Activated CD4-positive, alpha-beta memory T cell treated with anti-CD3 and anti-CD28 coated beads, Interleukin-2, amount 10 ng/mL, durations not matched to agents 7 days and 5 days (primary cell): ENCODE measurements around the gene EDN1. TPM values are rescaled to one million over a fixed set of nuclear protein-coding genes. Genes with fewer than 3 reads are reported as not detected.

ENCODE experiments used
- CTCF ChIA-PET: fragments of 350-600 bp; sonication (Branson Sonifier 250); formaldehyde crosslinking; loops from one replicate; lab custom pipeline; 2021; ENCODE audit warnings: antibody characterized with exemption, inconsistent platforms; lab: Charles Lee
- POLR2A ChIA-PET: fragments of 350-600 bp; sonication (Branson Sonifier 250); formaldehyde crosslinking; loops from one replicate; lab custom pipeline; 2021; ENCODE audit warnings: antibody characterized with exemption; lab: Charles Lee
- DNase-seq: peaks from one replicate; pipeline ENCODE4 v3.0.0-alpha.2; 2020
- H3K27ac Mint-ChIP-seq: one replicate; pipeline ENCODE4 v1.8.0; 2021; ENCODE audit warnings: mild to moderate bottlenecking, mixed read lengths
- H3K27me3 Mint-ChIP-seq: one replicate; pipeline ENCODE4 v1.8.0; 2021; ENCODE audit warnings: mixed read lengths
- H3K36me3 Mint-ChIP-seq: one replicate; pipeline ENCODE4 v1.8.0; 2021; ENCODE audit warnings: low read depth, mixed read lengths
- H3K4me1 Mint-ChIP-seq: one replicate; pipeline ENCODE4 v1.8.0; 2021; ENCODE audit warnings: mixed read lengths
- H3K4me3 Mint-ChIP-seq: one replicate; pipeline ENCODE4 v1.8.0; 2021; ENCODE audit warnings: mild to moderate bottlenecking, mixed read lengths
- H3K9me3 Mint-ChIP-seq: one replicate; pipeline ENCODE4 v1.8.0; 2021; ENCODE audit warnings: mixed read lengths
- total RNA-seq, 2 experiments: library from RNA; stranded (reverse); gene quantifications; one replicate each; pipeline ENCODE4 v1.2.3, GENCODE V29; 2021

EDN1 gene
- total RNA-seq, 2 experiments from 2014 or later, result 0.10 TPM; not detected in 1

- Mint-ChIP-seq H3K4me3 (no peak overlapping the region), H3K36me3 (no peaks in the 10 kb centered on the region), H3K4me1 (no peaks in the 10 kb centered on the region), H3K27ac (no peak overlapping the region), H3K27me3 (peaks cover 14% of the 10 kb centered on the region), H3K9me3 (no peaks in the 10 kb centered on the region)
- DNase-seq, result no peak
- ChIA-PET CTCF (interaction anchor here (1.7 kb wide), 1 partner anchor 30 kb away, joined by 3 read pairs; the partner anchor contains the start of gene EDN1), POLR2A (no interaction called here)
Observed at GRCh38 chr6:12260458-12261093, 29.6 kb upstream of the EDN1 start.

- ChIA-PET POLR2A (no interaction called here), CTCF (no interaction called here)
- H3K27me3 Mint-ChIP-seq, result peaks cover 10% of the 10 kb centered on the region
- no peaks in the 10 kb centered on the region for H3K36me3 Mint-ChIP-seq
- no peak overlapping the region for H3K4me3 Mint-ChIP-seq
- no peaks in the 10 kb centered on the region for H3K9me3 Mint-ChIP-seq
- DNase-seq, result no peak
- H3K4me1 Mint-ChIP-seq, result peaks cover 6% of the 10 kb centered on the region
- no peak overlapping the region for H3K27ac Mint-ChIP-seq
Observed at GRCh38 chr6:12261502-12261901, 28.7 kb upstream of the EDN1 start.

- no peaks in the 10 kb centered on the region for H3K9me3 Mint-ChIP-seq
Observed at GRCh38 chr6:12262236-12263061, 27.7 kb upstream of the EDN1 start.

GRCh38 chr6:12263403-12263802 is 26.8 kb upstream of the EDN1 start:
- CTCF ChIA-PET, result no interaction called here
- peaks cover 10% of the 10 kb centered on the region for H3K4me1 Mint-ChIP-seq
- H3K27me3 Mint-ChIP-seq, result peaks cover 13% of the 10 kb centered on the region
- no peak overlapping the region for H3K27ac Mint-ChIP-seq
- no peak for DNase-seq
- POLR2A ChIA-PET, result no interaction called here
- H3K9me3 Mint-ChIP-seq, result no peaks in the 10 kb centered on the region
- no peaks in the 10 kb centered on the region for H3K36me3 Mint-ChIP-seq
- no peak overlapping the region for H3K4me3 Mint-ChIP-seq

More at GRCh38 chr6:12262236-12263061, 27.7 kb upstream of the EDN1 start:
- no peak overlapping the region for H3K27ac Mint-ChIP-seq
- DNase-seq, result no peak
- ChIA-PET CTCF (no interaction called here), POLR2A (no interaction called here)
- no peak overlapping the region for H3K4me3 Mint-ChIP-seq
- peaks cover 10% of the 10 kb centered on the region for H3K4me1 Mint-ChIP-seq
- H3K27me3 Mint-ChIP-seq, result peaks cover 13% of the 10 kb centered on the region
- H3K36me3 Mint-ChIP-seq, result no peaks in the 10 kb centered on the region

GRCh38 chr6:12264671-12265070 is 25.5 kb upstream of the EDN1 start:
- peaks cover 19% of the 10 kb centered on the region for H3K27me3 Mint-ChIP-seq
- H3K4me1 Mint-ChIP-seq, result peaks cover 10% of the 10 kb centered on the region
- H3K27ac Mint-ChIP-seq, result no peak overlapping the region
- POLR2A ChIA-PET, result no interaction called here
- CTCF ChIA-PET, result no interaction called here
- H3K4me3 Mint-ChIP-seq, result no peak overlapping the region
- DNase-seq, result no peak
- H3K36me3 Mint-ChIP-seq, result no peaks in the 10 kb centered on the region
- no peaks in the 10 kb centered on the region for H3K9me3 Mint-ChIP-seq

- H3K9me3 Mint-ChIP-seq, result no peaks in the 10 kb centered on the region
- no peak overlapping the region for H3K4me3 Mint-ChIP-seq
- H3K36me3 Mint-ChIP-seq, result no peaks in the 10 kb centered on the region
- no peak for DNase-seq
- POLR2A ChIA-PET, result no interaction called here
- CTCF ChIA-PET, result no interaction called here
- H3K27me3 Mint-ChIP-seq, result peaks cover 17% of the 10 kb centered on the region
- H3K27ac Mint-ChIP-seq, result no peak overlapping the region
- H3K4me1 Mint-ChIP-seq, result peaks cover 10% of the 10 kb centered on the region
Observed at GRCh38 chr6:12265296-12265695, 24.9 kb upstream of the EDN1 start.

- no peak for DNase-seq
- no peak overlapping the region for H3K27ac Mint-ChIP-seq
- H3K4me3 Mint-ChIP-seq, result no peak overlapping the region
- H3K4me1 Mint-ChIP-seq, result peaks cover 13% of the 10 kb centered on the region
- no peaks in the 10 kb centered on the region for H3K9me3 Mint-ChIP-seq
- H3K27me3 Mint-ChIP-seq, result peaks cover 13% of the 10 kb centered on the region
- ChIA-PET POLR2A (no interaction called here), CTCF (no interaction called here)
- H3K36me3 Mint-ChIP-seq, result no peaks in the 10 kb centered on the region
Observed at GRCh38 chr6:12265791-12266190, 24.4 kb upstream of the EDN1 start.

GRCh38 chr6:12266571-12266970 is 23.6 kb upstream of the EDN1 start:
- POLR2A ChIA-PET, result no interaction called here
- H3K27me3 Mint-ChIP-seq, result peaks cover 10% of the 10 kb centered on the region
- peaks cover 14% of the 10 kb centered on the region for H3K4me1 Mint-ChIP-seq
- CTCF ChIA-PET, result no interaction called here
- H3K27ac Mint-ChIP-seq, result no peak overlapping the region
- no peaks in the 10 kb centered on the region for H3K36me3 Mint-ChIP-seq
- H3K9me3 Mint-ChIP-seq, result no peaks in the 10 kb centered on the region
- DNase-seq, result no peak
- H3K4me3 Mint-ChIP-seq, result no peak overlapping the region

GRCh38 chr6:12269110-12269509 is 21.1 kb upstream of the EDN1 start:
- H3K36me3 Mint-ChIP-seq, result peaks cover 2% of the 10 kb centered on the region
- peaks cover 7% of the 10 kb centered on the region for H3K9me3 Mint-ChIP-seq
- ChIA-PET POLR2A (interaction anchor here (0.6 kb wide), 1 partner anchor 516 kb away, joined by 3 read pairs; no protein-coding TSS in a partner anchor), CTCF (interaction anchor here (1.3 to 1.8 kb wide), 2 partner anchors 21 kb away, joined by 4 to 6 read pairs; partner anchors contain the start of gene EDN1)
- H3K27ac Mint-ChIP-seq, result no peak overlapping the region
- peaks cover 8% of the 10 kb centered on the region for H3K27me3 Mint-ChIP-seq
- H3K4me3 Mint-ChIP-seq, result no peak overlapping the region
- DNase-seq, result no peak
- H3K4me1 Mint-ChIP-seq, result peaks cover 14% of the 10 kb centered on the region

GRCh38 chr6:12270551-12271230 is 19.5 kb upstream of the EDN1 start:
- ChIA-PET CTCF (interaction anchor here (1.3 to 2.1 kb wide), 2 partner anchors 19 kb away, joined by 4 to 8 read pairs; partner anchors contain the start of gene EDN1), POLR2A (no interaction called here)
- Mint-ChIP-seq H3K27me3 (peaks cover 8% of the 10 kb centered on the region), H3K4me1 (peaks cover 14% of the 10 kb centered on the region), H3K27ac (no peak overlapping the region), H3K36me3 (peaks cover 2% of the 10 kb centered on the region), H3K9me3 (peaks cover 7% of the 10 kb centered on the region), H3K4me3 (peak overlapping the region; percentile 19)
- DNase-seq, result no peak

- ChIA-PET POLR2A (no interaction called here), CTCF (interaction anchor here (0.7 to 2.1 kb wide), 2 partner anchors 18 to 265 kb away, joined by 4 to 8 read pairs; no protein-coding TSS in a partner anchor)
- no peak overlapping the region for H3K27ac Mint-ChIP-seq
- peaks cover 8% of the 10 kb centered on the region for H3K4me1 Mint-ChIP-seq
- H3K36me3 Mint-ChIP-seq, result peaks cover 2% of the 10 kb centered on the region
- H3K4me3 Mint-ChIP-seq, result no peak overlapping the region
- peaks cover 7% of the 10 kb centered on the region for H3K9me3 Mint-ChIP-seq
- DNase-seq, result no peak
- H3K27me3 Mint-ChIP-seq, result peaks cover 8% of the 10 kb centered on the region
Observed at GRCh38 chr6:12271594-12271993, 18.6 kb upstream of the EDN1 start.

GRCh38 chr6:12271997-12272396 is 18.2 kb upstream of the EDN1 start:
- H3K27me3 Mint-ChIP-seq, result peaks cover 8% of the 10 kb centered on the region
- ChIA-PET POLR2A (no interaction called here), CTCF (interaction anchor here (0.7 to 2.1 kb wide), 2 partner anchors 17 to 265 kb away, joined by 4 to 8 read pairs; no protein-coding TSS in a partner anchor)
- H3K4me3 Mint-ChIP-seq, result no peak overlapping the region
- peaks cover 7% of the 10 kb centered on the region for H3K9me3 Mint-ChIP-seq
- no peak for DNase-seq
- H3K27ac Mint-ChIP-seq, result no peak overlapping the region
- peaks cover 6% of the 10 kb centered on the region for H3K4me1 Mint-ChIP-seq
- peaks cover 2% of the 10 kb centered on the region for H3K36me3 Mint-ChIP-seq

GRCh38 chr6:12275107-12275506 is 15.1 kb upstream of the EDN1 start:
- Mint-ChIP-seq H3K27ac (no peak overlapping the region), H3K27me3 (peaks cover 10% of the 10 kb centered on the region), H3K36me3 (peaks cover 2% of the 10 kb centered on the region), H3K9me3 (peaks cover 7% of the 10 kb centered on the region), H3K4me3 (no peak overlapping the region), H3K4me1 (peaks cover 11% of the 10 kb centered on the region)
- no peak for DNase-seq
- ChIA-PET CTCF (no interaction called here), POLR2A (no interaction called here)
